Suprapubic skin (tissue), 4 donors: ENCODE results near the gene TGFBR2. TPM values are rescaled to one million over a fixed set of nuclear protein-coding genes. Genes with fewer than 3 reads are reported as not detected.

ENCODE experiments used
- DNase-seq, 2 donors: peaks; one replicate each; pipeline ENCODE4 v3.0.0-alpha.2; 2019; ENCODE audit warnings: low spot score in 2 of 2
- H3K27ac ChIP-seq: fragments of 200-600 bp; sonication (generic); one replicate; pipeline ENCODE4 v1.5.1; 2019
- H3K27me3 ChIP-seq: fragments of 200-600 bp; sonication (generic); one replicate; pipeline ENCODE4 v1.5.1; 2019
- H3K36me3 ChIP-seq: fragments of 200-600 bp; sonication (generic); one replicate; pipeline ENCODE4 v1.5.1; 2019
- H3K4me1 ChIP-seq: fragments of 200-600 bp; sonication (generic); one replicate; pipeline ENCODE4 v1.5.1; 2019
- H3K4me3 ChIP-seq: fragments of 200-600 bp; sonication (generic); one replicate; pipeline ENCODE4 v1.5.1; 2019; ENCODE audit warnings: mild to moderate bottlenecking
- H3K9me3 ChIP-seq: fragments of 200-600 bp; sonication (generic); one replicate; pipeline ENCODE4 v1.5.1; 2019
- EP300 ChIP-seq: sonication (generic); formaldehyde crosslinking; IDR thresholded peaks from one replicate; pipeline ENCODE4 v1.6.1; 2017; ENCODE audit warnings: antibody characterized with exemption
- POLR2A ChIP-seq, 2 donors: fragments of 450-650 bp; IDR thresholded peaks; one replicate each; pipeline ENCODE4 v1.6.1; 2017; ENCODE audit warnings: antibody characterized with exemption in 2 of 2, mild to moderate bottlenecking in 2 of 2, moderate library complexity in 2 of 2
- POLR2AphosphoS5 ChIP-seq, 3 donors: sonication (generic); formaldehyde crosslinking; IDR thresholded peaks; one replicate each; pipeline ENCODE4 v1.6.1; 2017; ENCODE audit warnings: antibody characterized with exemption in 3 of 3
- WGBS: methylation state at CpG from one replicate; pipeline ENCODE4 v1.1.5; 2018; 5-methylcytosine and 5-hydroxymethylcytosine counted together
- total RNA-seq, 4 donors: library from RNA; depleted of rRNA; stranded (reverse); fragments of >200 nt; gene quantifications; one replicate each; pipeline ENCODE4 v1.1.0, GENCODE V29; 2016
- TF ChIP-seq, protein P1 (sequence below), 2 donors: fragments of 200-600 bp in 1 of 2; fragments of 450-650 bp in 1 of 2; sonication (generic) in 1 of 2; IDR thresholded peaks; one replicate each; pipeline ENCODE4 v1.5.1; 2016 to 2019; ENCODE audit warnings: antibody characterized with exemption in 2 of 2, mild to moderate bottlenecking in 1 of 2, moderate library complexity in 1 of 2

Gene TGFBR2
- total RNA-seq, 4 donors from 2014 or later, result 63.7 to 84.3 (median 83.3) TPM

DNA sequence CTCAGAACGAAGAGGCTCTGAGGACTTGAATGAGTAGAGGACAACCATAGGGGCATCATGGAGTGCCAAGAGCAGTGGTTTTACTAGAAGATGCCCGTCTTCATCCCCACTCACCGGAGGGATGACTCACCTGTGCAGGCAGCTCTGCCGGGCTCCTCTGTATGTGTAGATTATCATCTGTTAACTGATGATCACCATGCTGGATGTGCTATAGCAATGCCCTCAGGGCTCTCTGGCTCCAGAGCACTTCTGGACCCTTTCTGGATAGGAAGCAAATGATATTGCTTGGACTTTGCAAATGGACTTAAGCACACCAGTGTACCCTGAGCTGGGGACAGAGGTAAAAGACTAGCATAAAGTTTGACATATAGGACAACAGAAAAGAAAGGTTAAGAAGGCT, 10.2 kb upstream of the TGFBR2 start:
- DNase-seq, result no peak
- Histone ChIP-seq H3K4me3 (no peak overlapping the region), H3K36me3 (no peaks in the 10 kb centered on the region), H3K9me3 (no peaks in the 10 kb centered on the region), H3K4me1 (peaks cover 17% of the 10 kb centered on the region), H3K27me3 (no peaks in the 10 kb centered on the region), H3K27ac (no peak overlapping the region)
- TF ChIP-seq POLR2A (IDR thresholded peaks at IDR 0.05) (no peak), EP300 (no peak), POLR2AphosphoS5 (IDR thresholded peaks at IDR 0.05) (no peak)
- TF ChIP-seq, protein P1, sequence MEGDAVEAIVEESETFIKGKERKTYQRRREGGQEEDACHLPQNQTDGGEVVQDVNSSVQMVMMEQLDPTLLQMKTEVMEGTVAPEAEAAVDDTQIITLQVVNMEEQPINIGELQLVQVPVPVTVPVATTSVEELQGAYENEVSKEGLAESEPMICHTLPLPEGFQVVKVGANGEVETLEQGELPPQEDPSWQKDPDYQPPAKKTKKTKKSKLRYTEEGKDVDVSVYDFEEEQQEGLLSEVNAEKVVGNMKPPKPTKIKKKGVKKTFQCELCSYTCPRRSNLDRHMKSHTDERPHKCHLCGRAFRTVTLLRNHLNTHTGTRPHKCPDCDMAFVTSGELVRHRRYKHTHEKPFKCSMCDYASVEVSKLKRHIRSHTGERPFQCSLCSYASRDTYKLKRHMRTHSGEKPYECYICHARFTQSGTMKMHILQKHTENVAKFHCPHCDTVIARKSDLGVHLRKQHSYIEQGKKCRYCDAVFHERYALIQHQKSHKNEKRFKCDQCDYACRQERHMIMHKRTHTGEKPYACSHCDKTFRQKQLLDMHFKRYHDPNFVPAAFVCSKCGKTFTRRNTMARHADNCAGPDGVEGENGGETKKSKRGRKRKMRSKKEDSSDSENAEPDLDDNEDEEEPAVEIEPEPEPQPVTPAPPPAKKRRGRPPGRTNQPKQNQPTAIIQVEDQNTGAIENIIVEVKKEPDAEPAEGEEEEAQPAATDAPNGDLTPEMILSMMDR (IDR thresholded peaks at IDR 0.05), result no peak
- WGBS, result 66% methylated on average over 4 of the region's 4 CpGs

- Histone ChIP-seq H3K27ac (peak overlapping the region; percentile 52), H3K9me3 (no peaks in the 10 kb centered on the region), H3K36me3 (no peaks in the 10 kb centered on the region), H3K27me3 (no peaks in the 10 kb centered on the region), H3K4me3 (no peak overlapping the region), H3K4me1 (peaks cover 17% of the 10 kb centered on the region)
- TF ChIP-seq POLR2AphosphoS5 (IDR thresholded peaks at IDR 0.05), result peak in 2 of 3 donors; percentile 78 to 89
- TF ChIP-seq POLR2A (IDR thresholded peaks at IDR 0.05), result no peak
- DNase-seq, result no peak
- 29% methylated on average over 1 of the region's 1 CpG for WGBS
Measured at GRCh38 chr3:30597131-30597768, 9.2 kb upstream of the TGFBR2 start.

- Histone ChIP-seq H3K27me3 (no peaks in the 10 kb centered on the region), H3K4me1 (peaks cover 17% of the 10 kb centered on the region), H3K27ac (peak overlapping the region; percentile 36), H3K36me3 (no peaks in the 10 kb centered on the region), H3K9me3 (no peaks in the 10 kb centered on the region), H3K4me3 (no peak overlapping the region)
- TF ChIP-seq POLR2A (IDR thresholded peaks at IDR 0.05) (no peak), POLR2AphosphoS5 (IDR thresholded peaks at IDR 0.05) (no peak), EP300 (no peak)
- TF ChIP-seq, protein P1 (IDR thresholded peaks at IDR 0.05), result no peak
- DNase-seq, result no peak
Measured at GRCh38 chr3:30597769-30598134, 8.6 kb upstream of the TGFBR2 start.

DNA sequence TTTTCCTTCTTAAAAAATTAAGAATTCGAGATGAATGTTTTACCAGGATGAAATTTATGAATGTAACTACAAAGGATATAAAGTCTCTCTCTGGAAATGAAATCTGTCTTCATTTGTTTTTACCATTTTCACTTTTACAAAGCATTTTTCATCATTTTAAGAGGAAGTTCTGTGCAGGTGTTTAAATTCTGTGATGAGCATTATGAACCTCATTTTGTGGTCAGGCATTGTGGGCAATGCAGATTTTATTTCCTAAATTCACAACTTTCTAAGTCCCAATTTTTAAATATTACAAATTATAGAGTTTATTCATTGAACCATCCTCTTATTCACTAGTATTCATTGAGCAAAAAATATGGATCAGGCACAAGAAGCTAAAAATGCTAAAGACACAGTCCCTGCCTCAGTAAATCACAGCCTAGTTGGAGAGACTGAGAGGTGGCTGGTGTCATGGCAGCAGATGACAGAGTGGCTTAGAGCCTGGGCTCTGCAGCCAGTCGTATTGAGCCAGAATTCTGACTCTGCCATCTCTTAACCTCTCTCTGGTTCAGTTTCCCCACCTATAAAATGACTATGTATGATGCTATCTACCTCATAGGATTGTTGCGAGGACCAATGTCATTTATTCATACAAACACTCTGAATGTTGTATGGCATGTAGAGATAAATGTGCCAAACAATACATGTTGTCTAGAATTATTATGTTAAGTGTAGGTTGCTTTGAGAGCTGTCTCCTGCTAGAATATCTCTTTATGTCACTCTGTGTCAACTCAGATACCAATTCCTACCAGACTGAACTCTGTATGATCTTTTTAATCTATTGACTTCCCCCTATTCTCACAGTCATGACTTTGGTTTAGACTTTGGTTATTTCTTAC, 7.5 kb upstream of the TGFBR2 start:
- Histone ChIP-seq H3K27ac (no peak overlapping the region), H3K4me1 (peaks cover 17% of the 10 kb centered on the region), H3K9me3 (no peaks in the 10 kb centered on the region), H3K36me3 (no peaks in the 10 kb centered on the region), H3K27me3 (no peaks in the 10 kb centered on the region), H3K4me3 (no peak overlapping the region)
- TF ChIP-seq, protein P1 (IDR thresholded peaks at IDR 0.05), result no peak
- no peak for TF ChIP-seq POLR2A (IDR thresholded peaks at IDR 0.05)
- no peak for TF ChIP-seq EP300
- no peak for TF ChIP-seq POLR2AphosphoS5 (IDR thresholded peaks at IDR 0.05)
- 84% methylated on average over 3 of the region's 3 CpGs for WGBS
- no peak for DNase-seq

GRCh38 chr3:30600572-30600971, 5.8 kb upstream of the TGFBR2 start:
- Histone ChIP-seq H3K27ac (no peak overlapping the region), H3K36me3 (no peaks in the 10 kb centered on the region), H3K4me3 (no peak overlapping the region), H3K4me1 (peaks cover 21% of the 10 kb centered on the region), H3K9me3 (no peaks in the 10 kb centered on the region), H3K27me3 (no peaks in the 10 kb centered on the region)
- TF ChIP-seq POLR2A (IDR thresholded peaks at IDR 0.05), result no peak
- TF ChIP-seq, protein P1 (IDR thresholded peaks at IDR 0.05), result no peak
- no peak for TF ChIP-seq POLR2AphosphoS5 (IDR thresholded peaks at IDR 0.05)
- no peak for TF ChIP-seq EP300
- no peak for DNase-seq
- WGBS, result 89% methylated on average over 2 of the region's 2 CpGs
